Ishikawa (cell line): ENCODE results near the gene RBM39.

Source experiments
- CEBPB ChIP-seq: IDR thresholded peaks from 2 replicates; pipeline ENCODE4 v1.6.1; 2012
- CREB1 ChIP-seq: IDR thresholded peaks from 2 replicates; pipeline ENCODE4 v1.6.1; 2012; ENCODE audit warnings: low read depth
- EGR1 ChIP-seq: IDR thresholded peaks from 2 replicates; pipeline ENCODE4 v1.6.1; 2012
- EP300 ChIP-seq: IDR thresholded peaks from 2 replicates; pipeline ENCODE4 v1.6.1; 2012; ENCODE audit warnings: borderline replicate concordance
- FOXM1 ChIP-seq: IDR thresholded peaks from 2 replicates; pipeline ENCODE4 v1.6.1; 2012; ENCODE audit warnings: low read depth, borderline replicate concordance
- MAX ChIP-seq: IDR thresholded peaks from 2 replicates; pipeline ENCODE4 v1.6.1; 2012
- NFIC ChIP-seq: IDR thresholded peaks from 2 replicates; pipeline ENCODE4 v1.6.1; 2012
- RAD21 ChIP-seq: IDR thresholded peaks from 2 replicates; pipeline ENCODE4 v1.6.1; 2012; ENCODE audit warnings: low read depth
- REST ChIP-seq: IDR thresholded peaks from 2 replicates; pipeline ENCODE4 v1.6.1; 2012; ENCODE audit warnings: low read depth, mild to moderate bottlenecking
- TAF1 ChIP-seq: IDR thresholded peaks from 2 replicates; pipeline ENCODE4 v1.6.1; 2012; ENCODE audit warnings: low read depth, mild to moderate bottlenecking
- TCF12 ChIP-seq: IDR thresholded peaks from 2 replicates; pipeline ENCODE4 v1.6.1; 2012; ENCODE audit warnings: low read depth
- TEAD4 ChIP-seq: IDR thresholded peaks from 2 replicates; pipeline ENCODE4 v1.6.1; 2012
- USF1 ChIP-seq: IDR thresholded peaks from 2 replicates; pipeline ENCODE4 v1.6.1; 2012
- YY1 ChIP-seq: IDR thresholded peaks from 2 replicates; pipeline ENCODE4 v1.6.1; 2012; ENCODE audit warnings: low read depth
- ZBTB7A ChIP-seq: IDR thresholded peaks from 2 replicates; pipeline ENCODE4 v1.6.1; 2012; ENCODE audit warnings: low read depth

The RBM39 gene

GRCh38 chr20:35660122-35660937, 81.7 kb downstream of the RBM39 start:
- TF ChIP-seq TEAD4 (no peak), EGR1 (no peak), MAX (no peak), CEBPB (no peak), TCF12 (no peak), USF1 (no peak)

- TF ChIP-seq MAX: no peak
- no peak for TF ChIP-seq ZBTB7A
- no peak for TF ChIP-seq EGR1
Measured at GRCh38 chr20:35657271-35657670, 84.8 kb downstream of the RBM39 start.

GRCh38 chr20:35654415-35654814, 87.6 kb downstream of the RBM39 start:
- TF ChIP-seq CEBPB (no peak), EP300 (no peak), YY1 (no peak), REST (no peak), USF1 (no peak), RAD21 (no peak), TAF1 (no peak), ZBTB7A (no peak), TEAD4 (no peak), FOXM1 (no peak), NFIC (no peak), CREB1 (no peak), EGR1 (no peak), MAX (no peak), TCF12 (no peak)

GRCh38 chr20:35653893-35654292, 88.2 kb downstream of the RBM39 start:
- TF ChIP-seq USF1 (no peak), CREB1 (no peak), FOXM1 (no peak), ZBTB7A (no peak), TAF1 (no peak), YY1 (no peak), TEAD4 (no peak), TCF12 (no peak), MAX (no peak), RAD21 (no peak), EP300 (no peak), NFIC (no peak), EGR1 (no peak)
